Uterus (tissue), 4 donors: ENCODE results near the gene SOS2. TPM values are rescaled to one million over a fixed set of nuclear protein-coding genes. Genes with fewer than 3 reads are reported as not detected.
"Not testable (repeated sequence)": the region's sequence is repeated elsewhere in the genome, so short reads cannot be mapped to it uniquely, and the experiment has no call there.

Source experiments
- DNase-seq, 2 donors: peaks; one replicate each; pipeline ENCODE4 v3.0.0-alpha.2; 2019 to 2020
- H3K27ac ChIP-seq, 2 donors: fragments of 200-600 bp; sonication (generic); 1 replicate in 1 of 2; 2 replicates in 1 of 2; pipeline ENCODE4 v1.5.1; 2016 to 2018
- H3K27me3 ChIP-seq, 2 donors: fragments of 200-600 bp; sonication (generic); one replicate each; pipeline ENCODE4 v1.5.1; 2018 to 2019; ENCODE audit warnings: control low read depth in 1 of 2
- H3K36me3 ChIP-seq, 2 donors: fragments of 200-600 bp; sonication (generic); one replicate each; pipeline ENCODE4 v1.5.1; 2019; ENCODE audit warnings: control low read depth in 1 of 2
- H3K4me1 ChIP-seq, 2 donors: fragments of 200-600 bp; sonication (generic); one replicate each; pipeline ENCODE4 v1.5.1; 2018 to 2019; ENCODE audit warnings: control low read depth in 1 of 2
- H3K4me3 ChIP-seq, 2 donors: fragments of 200-600 bp; sonication (generic); 1 replicate in 1 of 2; 2 replicates in 1 of 2; pipeline ENCODE4 v1.5.1; 2018 to 2019; ENCODE audit warnings: mild to moderate bottlenecking in 1 of 2
- H3K9me3 ChIP-seq, 2 donors: fragments of 200-600 bp; sonication (generic); one replicate each; pipeline ENCODE4 v1.5.1; 2019; ENCODE audit warnings: control low read depth in 1 of 2
- POLR2A ChIP-seq, 2 donors: fragments of 450-650 bp; IDR thresholded peaks; one replicate each; pipeline ENCODE4 v1.6.1; 2016; ENCODE audit warnings: antibody characterized with exemption in 2 of 2, mild to moderate bottlenecking in 1 of 2, moderate library complexity in 1 of 2
- intact Hi-C: fragments of 100-400 bp; cut with DNase I; formaldehyde crosslinking; loops from one replicate; pipeline ENCODE4 v1.15.1; 2023; ENCODE audit warnings: low total_unique reads
- total RNA-seq, 4 donors: library from RNA; depleted of rRNA in 3 of 4; stranded (reverse); fragments of >200 nt in 3 of 4; gene quantifications; one replicate each; pipeline versions ENCODE4 v1.1.0 to v1.2.4, GENCODE V29; 2014 to 2023
- TF ChIP-seq, protein P1 (sequence below), 4 experiments: fragments of 200-600 bp in 2 of 4; fragments of 450-650 bp in 2 of 4; sonication (generic) in 2 of 4; IDR thresholded peaks; one replicate each; pipeline ENCODE4 v1.5.1; 2016 to 2019; ENCODE audit warnings: antibody characterized with exemption in 4 of 4, mild to moderate bottlenecking in 2 of 4, moderate library complexity in 1 of 4
- donor health status: DM: yes; HTN: yes; CAD: no.

Gene SOS2
- total RNA-seq, 4 donors from 2014 or later: 21.8 to 66.9 (median 32.8) TPM

DNA sequence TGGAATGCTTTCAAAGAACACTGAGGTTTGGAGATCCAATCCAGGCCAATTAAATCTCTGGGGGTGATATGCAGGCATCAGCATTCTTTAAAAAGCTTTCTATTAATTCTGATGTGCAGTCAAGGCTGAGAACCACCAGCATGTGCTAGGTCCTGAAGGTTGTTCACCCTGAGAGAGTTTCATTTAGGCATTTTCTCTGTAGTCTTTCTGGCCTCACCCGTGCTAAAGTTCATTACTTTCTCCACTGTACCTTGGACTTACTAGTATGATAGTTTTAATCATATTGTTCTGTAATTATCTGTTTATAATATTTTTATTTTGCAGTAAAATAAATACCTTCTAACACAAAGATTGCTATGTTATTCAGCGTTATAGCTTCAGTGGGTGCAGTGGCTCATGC, 32.9 kb downstream of the SOS2 start:
- H3K27ac ChIP-seq: no peak overlapping the region
- H3K9me3 ChIP-seq: no peaks in the 10 kb centered on the region
- intact Hi-C loops: no loop called here
- no peaks in the 10 kb centered on the region for H3K4me1 ChIP-seq
- TF ChIP-seq, protein P1, sequence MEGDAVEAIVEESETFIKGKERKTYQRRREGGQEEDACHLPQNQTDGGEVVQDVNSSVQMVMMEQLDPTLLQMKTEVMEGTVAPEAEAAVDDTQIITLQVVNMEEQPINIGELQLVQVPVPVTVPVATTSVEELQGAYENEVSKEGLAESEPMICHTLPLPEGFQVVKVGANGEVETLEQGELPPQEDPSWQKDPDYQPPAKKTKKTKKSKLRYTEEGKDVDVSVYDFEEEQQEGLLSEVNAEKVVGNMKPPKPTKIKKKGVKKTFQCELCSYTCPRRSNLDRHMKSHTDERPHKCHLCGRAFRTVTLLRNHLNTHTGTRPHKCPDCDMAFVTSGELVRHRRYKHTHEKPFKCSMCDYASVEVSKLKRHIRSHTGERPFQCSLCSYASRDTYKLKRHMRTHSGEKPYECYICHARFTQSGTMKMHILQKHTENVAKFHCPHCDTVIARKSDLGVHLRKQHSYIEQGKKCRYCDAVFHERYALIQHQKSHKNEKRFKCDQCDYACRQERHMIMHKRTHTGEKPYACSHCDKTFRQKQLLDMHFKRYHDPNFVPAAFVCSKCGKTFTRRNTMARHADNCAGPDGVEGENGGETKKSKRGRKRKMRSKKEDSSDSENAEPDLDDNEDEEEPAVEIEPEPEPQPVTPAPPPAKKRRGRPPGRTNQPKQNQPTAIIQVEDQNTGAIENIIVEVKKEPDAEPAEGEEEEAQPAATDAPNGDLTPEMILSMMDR (IDR thresholded peaks at IDR 0.05): no peak
- no peak for TF ChIP-seq POLR2A (IDR thresholded peaks at IDR 0.05)
- no peak for DNase-seq
- H3K27me3 ChIP-seq: no peaks in the 10 kb centered on the region
- H3K36me3 ChIP-seq: no peaks in the 10 kb centered on the region
- H3K4me3 ChIP-seq: no peak overlapping the region

DNA sequence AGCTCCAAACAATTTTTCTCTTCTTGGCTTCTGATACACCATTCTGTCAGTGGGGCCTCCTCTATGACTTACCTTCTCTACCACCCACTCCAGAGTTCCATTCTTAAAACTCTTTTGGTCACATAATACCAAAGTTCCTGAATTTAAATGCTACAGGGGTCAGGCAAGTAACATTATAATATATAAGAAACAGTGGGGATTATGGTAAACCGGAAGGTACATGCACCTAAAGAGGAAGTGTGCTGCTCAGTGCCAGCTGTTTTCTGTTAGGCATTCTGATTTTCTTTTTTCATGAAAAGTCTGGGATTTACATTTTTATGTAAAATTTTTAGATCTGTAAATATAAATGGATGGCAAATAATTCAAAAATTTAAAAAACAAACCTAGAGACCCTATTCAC, 39.9 kb downstream of the SOS2 start:
- no peak for TF ChIP-seq POLR2A (IDR thresholded peaks at IDR 0.05)
- TF ChIP-seq, protein P1 (IDR thresholded peaks at IDR 0.05): no peak
- no peak overlapping the region for H3K4me3 ChIP-seq
- H3K27ac ChIP-seq: no peak overlapping the region
- DNase-seq: no peak
- intact Hi-C loops: no loop called here
- no peaks in the 10 kb centered on the region for H3K4me1 ChIP-seq
- H3K27me3 ChIP-seq: no peaks in the 10 kb centered on the region
- no peaks in the 10 kb centered on the region for H3K9me3 ChIP-seq
- no peaks in the 10 kb centered on the region for H3K36me3 ChIP-seq

DNA sequence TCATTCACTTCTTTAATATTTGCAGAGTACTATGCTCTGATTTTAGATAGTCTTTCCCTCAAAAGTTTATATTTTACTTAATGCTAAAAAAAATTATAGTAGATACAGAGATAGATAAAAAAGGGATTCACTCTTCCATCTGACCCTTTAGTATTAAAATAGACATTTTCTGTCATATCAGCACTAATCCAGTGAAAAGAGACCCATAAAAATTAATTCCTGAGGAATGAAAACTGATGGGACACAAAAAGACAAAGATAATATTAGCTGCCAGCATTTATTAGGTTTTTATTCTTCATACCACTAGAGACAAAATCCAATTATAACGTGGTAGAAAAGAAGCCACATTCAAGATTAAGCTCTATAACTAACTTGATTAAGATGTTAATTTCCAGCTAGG, 45.3 kb downstream of the SOS2 start:
- Histone ChIP-seq H3K36me3 (no peaks in the 10 kb centered on the region), H3K4me1 (no peaks in the 10 kb centered on the region), H3K27me3 (no peaks in the 10 kb centered on the region), H3K9me3 (no peaks in the 10 kb centered on the region), H3K27ac (no peak overlapping the region), H3K4me3 (no peak overlapping the region)
- no peak for TF ChIP-seq POLR2A (IDR thresholded peaks at IDR 0.05)
- TF ChIP-seq, protein P1 (IDR thresholded peaks at IDR 0.05): no peak
- no peak for DNase-seq
- intact Hi-C loops: no loop called here

DNA sequence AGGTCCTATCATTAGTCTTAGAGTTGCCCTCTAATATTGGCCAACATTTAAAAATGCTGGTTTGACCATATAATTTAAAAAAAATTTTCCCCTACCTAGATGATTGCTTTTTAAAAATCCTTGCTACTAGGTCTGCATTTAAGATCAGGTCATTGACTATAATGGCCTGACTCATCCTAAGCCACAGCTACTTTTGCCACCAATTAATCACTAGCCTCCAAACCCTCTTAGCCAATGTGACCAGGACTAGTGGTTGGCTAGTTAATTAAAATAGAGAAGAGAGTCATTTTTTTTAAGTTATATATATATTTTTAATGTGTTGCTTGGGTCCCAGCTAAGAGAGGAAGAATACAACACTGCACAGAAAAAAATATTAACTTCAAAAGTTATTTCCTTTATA, 57.5 kb downstream of the SOS2 start:
- TF ChIP-seq POLR2A (IDR thresholded peaks at IDR 0.05): no peak
- TF ChIP-seq, protein P1 (IDR thresholded peaks at IDR 0.05): no peak
- intact Hi-C loops: no loop called here

DNA sequence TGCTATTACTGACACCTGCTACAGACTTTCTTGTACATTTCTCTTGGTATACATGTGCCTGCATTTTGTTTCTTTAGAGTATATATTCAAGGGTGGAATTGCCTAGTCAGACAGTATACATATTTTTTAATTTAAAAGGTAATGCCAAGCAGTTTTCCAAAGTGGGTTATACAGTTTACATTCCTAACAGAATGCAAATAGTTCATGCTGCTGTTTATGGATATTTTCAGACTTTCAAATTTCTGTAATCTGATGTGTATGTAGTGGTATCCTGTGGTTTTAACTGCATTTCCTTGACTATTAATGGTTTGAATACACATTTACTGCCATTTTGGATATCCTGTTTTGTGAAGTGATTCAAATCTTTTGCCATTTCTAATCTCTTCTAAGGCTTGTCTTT, 59.5 kb downstream of the SOS2 start:
- Histone ChIP-seq H3K4me1 (no peaks in the 10 kb centered on the region), H3K9me3 (no peaks in the 10 kb centered on the region), H3K27me3 (no peaks in the 10 kb centered on the region), H3K4me3 (no peak overlapping the region), H3K36me3 (no peaks in the 10 kb centered on the region), H3K27ac (no peak overlapping the region)
- DNase-seq: no peak
- TF ChIP-seq, protein P1 (IDR thresholded peaks at IDR 0.05): no peak
- no peak for TF ChIP-seq POLR2A (IDR thresholded peaks at IDR 0.05)
- intact Hi-C loops: no loop called here

More for the DNA sequence above, 57.5 kb downstream of the SOS2 start:
- Histone ChIP-seq H3K36me3 (no peaks in the 10 kb centered on the region), H3K27ac (no peak overlapping the region), H3K27me3 (no peaks in the 10 kb centered on the region), H3K9me3 (no peaks in the 10 kb centered on the region), H3K4me1 (no peaks in the 10 kb centered on the region), H3K4me3 (no peak overlapping the region)
- DNase-seq: no peak

DNA sequence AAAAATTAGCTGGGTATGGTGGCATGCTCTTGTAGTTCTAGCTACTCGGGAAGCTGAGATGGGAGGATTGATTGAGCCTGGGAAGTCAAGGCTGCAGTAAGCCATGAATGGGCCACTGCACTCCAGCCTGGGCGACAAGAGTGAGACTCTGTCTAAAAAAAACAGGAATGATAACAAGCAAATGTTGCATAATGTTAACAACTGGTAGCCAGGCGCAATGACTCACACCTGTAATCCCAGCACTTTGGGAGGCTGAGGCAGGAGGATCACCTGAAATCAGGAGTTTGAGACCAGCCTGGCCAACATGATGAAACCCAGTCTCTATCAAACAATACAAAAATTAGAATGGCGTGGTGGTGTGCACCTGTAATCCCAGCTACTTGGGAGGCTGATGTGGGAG, 64.0 kb downstream of the SOS2 start:
- DNase-seq: not testable (repeated sequence)

More for the DNA sequence above, 64.0 kb downstream of the SOS2 start:
- intact Hi-C loops, H3K4me3 ChIP-seq, H3K36me3 ChIP-seq, H3K4me1 ChIP-seq, H3K9me3 ChIP-seq, H3K27me3 ChIP-seq, H3K27ac ChIP-seq: not testable (repeated sequence)
